Stimulated activated CD8-positive, alpha-beta memory T cell treated with anti-CD3 and anti-CD28 coated beads, Interleukin-2, amount 100 ng/mL, for 1 hour (primary cell): ENCODE results near the gene SLC31A1.
"Not testable (repeated sequence)": the region's sequence is repeated elsewhere in the genome, so short reads cannot be mapped to it uniquely, and the experiment has no call there.

Experiments
- DNase-seq, 2 donors: peaks; one replicate each; pipeline ENCODE4 v3.0.0-alpha.2; 2020; ENCODE audit warnings: low read depth in 2 of 2

Gene SLC31A1

GRCh38 chr9:113220467-113221002 lies 809 bp upstream of the SLC31A1 start:
- no peak for DNase-seq

- no peak for DNase-seq
Observed at GRCh38 chr9:113221800-113222481, 597 bp downstream of the SLC31A1 start.

- no peak for DNase-seq
Observed at GRCh38 chr9:113222482-113222841, 1.1 kb downstream of the SLC31A1 start.

DNA sequence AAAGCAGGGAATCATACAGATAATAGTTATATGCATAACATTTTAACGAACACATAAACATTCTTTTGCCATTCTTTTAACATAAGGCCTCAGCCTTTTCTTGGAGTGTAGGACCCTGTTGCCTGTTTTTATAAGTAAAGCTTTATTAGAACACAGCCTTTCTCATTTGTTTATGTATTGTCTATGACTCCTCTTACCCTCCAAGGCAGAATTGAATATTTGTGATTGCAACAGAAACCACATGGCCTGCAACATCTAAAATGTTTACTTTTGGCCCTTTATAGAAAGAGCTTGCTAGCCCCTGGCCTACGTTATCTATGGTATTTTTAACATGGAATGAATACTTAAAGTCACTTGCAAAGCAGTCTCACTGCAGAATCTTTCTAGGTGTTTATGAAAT lies 2.6 kb downstream of the SLC31A1 start:
- no peak for DNase-seq

- no peak for DNase-seq
Observed at GRCh38 chr9:113227436-113227835, 6.1 kb downstream of the SLC31A1 start.

DNA sequence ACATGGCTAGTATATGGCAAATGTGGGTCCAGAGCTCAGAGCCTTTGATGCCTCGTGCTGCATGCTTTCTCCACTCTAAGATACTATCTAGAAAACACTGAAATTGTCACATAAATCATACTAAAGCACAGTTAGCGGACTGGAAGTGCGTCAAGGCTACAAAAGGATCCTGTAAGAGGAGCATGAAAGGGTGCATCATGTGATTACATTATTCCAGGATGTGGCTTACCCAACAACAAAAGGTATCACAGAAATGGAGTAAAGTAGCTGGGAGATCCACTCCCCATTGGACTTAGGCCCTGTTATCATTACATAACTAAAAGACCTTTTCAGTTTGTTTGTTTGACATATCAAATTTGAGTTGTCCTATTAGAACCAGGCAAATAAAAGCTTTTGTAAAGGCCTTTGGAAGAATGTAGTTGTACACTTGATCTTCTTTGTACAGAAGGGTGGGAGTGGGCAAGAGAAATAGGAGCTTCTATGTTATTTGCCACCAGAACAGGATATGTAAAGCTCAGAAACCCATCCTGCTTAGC lies 6.9 kb downstream of the SLC31A1 start:
- no peak for DNase-seq

- DNase-seq, result no peak
Observed at GRCh38 chr9:113231701-113232100, 10.4 kb downstream of the SLC31A1 start.

GRCh38 chr9:113235701-113236255 lies 14.4 kb downstream of the SLC31A1 start:
- not testable (repeated sequence) for DNase-seq

DNA sequence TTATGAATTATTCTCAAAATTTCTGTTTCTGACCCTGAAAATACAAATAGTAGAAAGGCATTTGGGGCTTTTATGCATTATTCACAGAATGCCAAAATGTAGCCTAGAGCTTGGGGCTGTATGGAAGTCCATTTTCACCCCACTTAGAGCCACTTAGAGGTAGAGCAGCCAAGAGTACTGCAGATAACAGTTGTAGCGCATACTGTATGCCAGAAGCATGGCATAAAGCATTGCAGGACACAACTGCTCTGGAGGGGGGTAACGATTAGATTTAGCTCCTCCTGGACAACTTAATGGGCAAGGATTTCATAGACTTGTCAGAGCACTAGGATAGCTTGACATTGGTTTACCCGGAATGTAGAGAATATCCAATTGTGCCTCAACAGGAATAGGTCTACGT lies 15.7 kb downstream of the SLC31A1 start:
- DNase-seq, result no peak

DNA sequence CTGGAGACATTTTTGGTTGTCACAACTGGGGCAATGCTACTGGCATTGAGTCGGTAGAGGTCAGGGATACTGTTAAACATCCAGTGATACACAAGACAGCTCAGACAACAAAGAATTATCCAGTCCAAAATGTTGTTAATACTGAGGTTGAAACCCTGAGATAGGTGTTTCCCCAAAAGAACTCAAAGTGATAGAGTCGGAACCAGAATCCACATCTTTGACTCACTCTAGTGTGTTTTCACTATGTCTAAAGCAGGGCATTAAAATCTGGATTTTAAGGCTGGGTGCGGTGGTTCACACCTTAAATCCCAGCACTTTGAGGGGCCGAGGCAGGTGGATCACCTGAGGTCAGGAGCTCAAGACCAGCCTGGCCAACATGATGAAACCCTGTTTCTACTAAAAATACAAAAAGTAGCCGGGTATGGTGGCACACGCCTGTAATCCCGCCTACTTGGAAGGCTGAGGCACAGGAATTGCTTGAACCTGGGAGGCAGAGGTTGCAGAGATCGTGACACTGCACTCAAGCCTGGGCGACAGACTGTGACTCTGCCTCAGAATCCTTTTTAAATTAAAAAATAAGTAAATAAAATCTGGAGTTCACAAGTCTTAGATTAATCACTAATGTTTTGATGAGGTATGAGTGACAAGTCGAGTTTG lies 17.0 kb downstream of the SLC31A1 start:
- DNase-seq, result no peak

GRCh38 chr9:113238859-113239232 lies 17.5 kb downstream of the SLC31A1 start:
- DNase-seq, result no peak

- DNase-seq, result no peak
Observed at GRCh38 chr9:113241161-113241560, 19.8 kb downstream of the SLC31A1 start.

DNA sequence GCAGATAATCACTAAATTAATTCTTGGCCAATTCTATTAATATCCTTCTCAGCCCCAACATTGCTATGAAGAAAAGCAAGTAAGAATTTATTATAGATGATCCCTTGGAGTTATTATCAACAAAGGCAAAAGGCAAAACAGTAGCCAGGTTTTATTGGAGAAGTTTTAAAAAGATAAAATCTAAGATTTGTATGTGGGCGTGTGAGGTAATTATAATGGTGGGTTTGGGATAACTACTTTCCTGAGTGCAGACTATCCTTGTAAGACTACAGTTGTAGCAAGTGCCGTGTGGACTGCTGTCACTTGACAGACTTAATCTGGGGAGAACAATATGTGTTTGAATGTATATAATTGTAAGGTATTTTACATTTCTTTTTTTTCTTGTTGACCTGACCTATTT lies 23.2 kb downstream of the SLC31A1 start:
- no peak for DNase-seq

DNA sequence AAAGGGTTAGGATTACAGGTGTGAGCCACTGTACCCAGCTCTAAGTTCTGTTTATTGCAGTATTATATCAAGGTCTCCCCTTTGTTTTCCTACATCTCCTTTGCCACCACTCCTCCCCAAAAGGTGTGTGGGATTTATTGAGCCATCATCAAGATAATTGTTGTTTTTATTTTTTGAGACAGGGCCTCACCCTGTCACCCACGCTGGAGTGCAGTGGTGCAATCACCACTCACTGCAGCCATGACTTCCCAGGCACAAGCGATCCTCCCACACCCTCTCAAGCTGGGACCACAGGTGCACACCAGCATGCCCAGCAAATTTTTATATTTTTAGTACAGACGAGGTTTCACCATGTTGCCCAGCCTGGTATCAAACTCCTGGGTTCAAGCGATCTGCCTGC lies 24.6 kb downstream of the SLC31A1 start:
- no peak for DNase-seq

GRCh38 chr9:113246928-113247327 lies 25.6 kb downstream of the SLC31A1 start:
- DNase-seq, result no peak

DNA sequence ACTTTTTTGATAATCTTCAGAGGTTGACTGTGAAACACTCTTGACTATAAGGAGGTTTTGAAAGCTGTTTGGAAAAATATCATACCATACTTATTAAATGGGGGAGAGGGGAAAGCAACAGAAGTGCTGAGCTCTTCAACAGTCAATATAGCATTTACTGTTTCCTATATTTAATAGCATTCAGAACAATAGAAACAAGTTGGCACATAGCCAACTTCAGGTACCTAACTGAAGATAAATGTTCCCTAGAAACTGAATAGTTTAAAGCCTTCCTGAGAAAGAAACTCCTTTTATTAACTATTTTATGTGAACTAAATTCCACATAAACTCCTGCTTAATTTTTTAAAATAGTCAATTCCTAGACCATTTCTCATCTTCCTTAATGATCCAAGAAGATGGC lies 26.3 kb downstream of the SLC31A1 start:
- DNase-seq, result no peak

DNA sequence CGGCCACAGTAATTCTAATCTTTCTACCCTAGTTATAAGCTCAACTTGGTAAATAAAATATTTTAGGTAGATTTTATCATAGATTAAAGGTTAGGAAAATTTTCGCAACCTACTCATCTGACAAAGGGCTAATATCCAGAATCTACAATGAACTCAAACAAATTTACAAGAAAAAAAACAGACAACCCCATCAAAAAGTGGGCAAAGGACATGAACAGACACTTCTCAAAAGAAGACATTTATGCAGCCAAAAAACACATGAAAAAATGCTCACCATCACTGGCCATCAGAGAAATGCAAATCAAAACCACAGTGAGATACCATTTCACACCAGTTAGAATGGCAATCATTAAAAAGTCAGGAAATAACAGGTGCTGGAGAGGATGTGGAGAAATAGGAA lies 28.3 kb downstream of the SLC31A1 start:
- DNase-seq, result not testable (repeated sequence)

DNA sequence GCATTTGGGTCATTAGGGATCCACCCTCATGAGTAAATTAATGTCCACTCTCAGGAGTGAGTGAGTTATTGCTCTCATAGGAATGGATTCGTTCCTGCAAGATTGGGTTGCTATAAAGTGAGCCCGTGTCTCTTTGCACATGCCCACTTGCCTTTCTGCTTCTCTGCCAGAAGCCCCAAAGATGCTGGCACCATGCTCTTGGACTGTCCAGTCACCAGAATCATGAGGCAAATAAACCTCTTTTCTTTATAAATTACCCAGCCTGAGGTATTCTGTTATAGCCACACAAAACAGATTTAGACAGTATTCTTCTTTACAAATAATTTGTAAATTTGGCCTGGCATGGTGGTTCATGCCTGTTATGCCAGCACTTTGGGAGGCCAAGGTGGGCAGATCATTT lies 29.5 kb downstream of the SLC31A1 start:
- DNase-seq, result no peak

DNA sequence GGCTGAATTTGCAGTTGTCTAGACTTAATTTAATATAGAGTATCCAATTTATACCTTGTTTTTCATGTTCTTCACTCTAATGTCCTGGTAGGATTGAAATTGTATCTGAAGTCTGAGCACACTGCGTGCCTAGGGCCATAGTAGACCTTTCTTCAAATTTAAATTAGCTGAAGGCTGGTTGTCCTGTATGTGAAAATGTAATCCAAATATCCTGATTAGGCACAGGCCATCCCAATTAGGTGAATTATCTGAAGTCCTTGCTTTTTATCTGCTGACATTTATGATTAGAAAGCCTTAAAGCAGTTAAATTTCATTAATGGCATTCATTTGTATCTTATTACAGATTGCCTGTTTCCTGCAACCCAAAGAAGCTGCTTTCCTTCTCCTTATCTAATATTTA lies 33.6 kb downstream of the SLC31A1 start:
- DNase-seq, result no peak

DNA sequence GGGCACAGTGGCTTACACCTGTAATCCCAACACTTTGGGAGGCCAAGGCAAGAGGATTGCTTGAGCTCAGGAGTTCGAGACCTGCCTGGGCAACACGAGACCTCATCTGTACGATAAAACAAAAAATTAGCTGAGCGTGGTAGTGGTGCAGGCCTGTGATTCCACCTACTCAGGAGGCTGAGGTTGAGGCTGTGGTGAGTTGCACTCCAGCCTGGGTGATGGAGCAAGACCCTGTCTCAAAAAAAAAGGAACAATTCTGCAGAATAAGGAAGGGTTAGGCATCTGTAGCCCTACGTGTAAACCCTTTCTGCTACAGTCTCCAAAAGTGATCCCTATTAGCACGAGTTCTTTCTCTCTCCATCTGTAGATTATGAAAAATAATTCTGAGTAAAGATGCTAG lies 34.1 kb downstream of the SLC31A1 start:
- DNase-seq, result no peak

DNA sequence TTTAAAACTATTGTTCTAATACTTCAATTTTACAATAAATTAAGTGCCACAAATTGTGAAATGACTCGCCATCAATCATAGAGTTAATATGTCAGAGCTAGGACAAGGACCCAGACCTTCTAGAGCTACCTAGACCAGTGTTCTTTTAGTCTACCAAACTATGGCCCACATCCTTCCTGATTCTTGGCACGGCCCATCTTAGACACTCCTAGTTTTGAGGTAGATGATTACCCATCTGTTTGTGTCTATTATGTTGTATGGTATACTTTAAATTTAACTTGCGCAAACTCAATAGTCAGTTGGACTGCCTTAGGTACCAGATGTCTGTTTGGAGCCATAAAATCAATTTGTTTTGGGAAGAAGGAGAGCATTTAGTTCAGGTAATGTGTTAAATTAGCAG lies 36.5 kb downstream of the SLC31A1 start:
- DNase-seq, result no peak

- DNase-seq, result no peak
Observed at GRCh38 chr9:113258282-113258681, 36.9 kb downstream of the SLC31A1 start.
